ENCODE measurements around the gene SMNDC1. TPM values are rescaled to one million over a fixed set of nuclear protein-coding genes. Genes with fewer than 3 reads are reported as not detected.

The SMNDC1 gene
- total RNA-seq, 4 donors from 2014 or later: 3.6 to 15.7 (median 8.9) TPM

DNA sequence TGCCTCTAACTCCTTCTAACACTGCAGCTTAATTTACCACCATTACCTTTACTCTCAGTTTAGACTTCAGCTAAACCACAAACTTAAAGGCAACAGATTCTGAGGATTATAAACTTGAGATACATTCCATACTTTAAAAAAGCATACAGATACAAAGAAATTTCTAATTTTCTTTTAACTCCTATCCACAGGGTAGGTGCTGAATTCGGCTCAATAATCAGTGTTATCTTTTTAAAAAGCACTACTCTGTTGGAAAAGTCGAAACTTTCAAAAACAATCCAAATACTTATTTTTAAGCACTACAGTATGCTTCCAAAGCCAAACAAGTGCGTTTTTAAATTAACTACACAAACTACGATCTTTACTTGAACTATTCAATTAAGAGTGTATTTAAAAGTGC, 1.0 kb downstream of the SMNDC1 start:
- H3K4me3 ChIP-seq: peak overlapping the region; percentile 78 to 99 (median 95)
- intact Hi-C loops (cut with DNase I; ENCODE audit: low total_unique reads) (no loop called here), in situ Hi-C loops (cut with MboI; ENCODE audit: low pct_ligation_motif_present in 1 of 4, low pct_unique_long_range_greater_than_20kb in 1 of 4, low sequenced_read_pairs in 3 of 4) (loop anchor here in 2 of 4 donors (25.0 kb wide), 2 partner anchors 234 to 584 kb away; no protein-coding TSS in a partner anchor)
- peaks cover 0 to 25% (median 12%) of the 10 kb centered on the region in 4 donors for H3K36me3 ChIP-seq
- no peak for DNase-seq
- H3K9me3 ChIP-seq: no peaks in the 10 kb centered on the region
- peaks cover 8 to 60% (median 23%) of the 10 kb centered on the region in 4 donors for H3K4me1 ChIP-seq
- peak overlapping the region in 3 of 4 donors; percentile 92 to 98 (median 98) for H3K27ac ChIP-seq
- no peaks in the 10 kb centered on the region for H3K27me3 ChIP-seq
- WGBS, 2 donors (ENCODE audit: low coverage in 1 of 2): 5 to 7% methylated on average over 4 of the region's 4 CpGs
- TF ChIP-seq, protein P1, sequence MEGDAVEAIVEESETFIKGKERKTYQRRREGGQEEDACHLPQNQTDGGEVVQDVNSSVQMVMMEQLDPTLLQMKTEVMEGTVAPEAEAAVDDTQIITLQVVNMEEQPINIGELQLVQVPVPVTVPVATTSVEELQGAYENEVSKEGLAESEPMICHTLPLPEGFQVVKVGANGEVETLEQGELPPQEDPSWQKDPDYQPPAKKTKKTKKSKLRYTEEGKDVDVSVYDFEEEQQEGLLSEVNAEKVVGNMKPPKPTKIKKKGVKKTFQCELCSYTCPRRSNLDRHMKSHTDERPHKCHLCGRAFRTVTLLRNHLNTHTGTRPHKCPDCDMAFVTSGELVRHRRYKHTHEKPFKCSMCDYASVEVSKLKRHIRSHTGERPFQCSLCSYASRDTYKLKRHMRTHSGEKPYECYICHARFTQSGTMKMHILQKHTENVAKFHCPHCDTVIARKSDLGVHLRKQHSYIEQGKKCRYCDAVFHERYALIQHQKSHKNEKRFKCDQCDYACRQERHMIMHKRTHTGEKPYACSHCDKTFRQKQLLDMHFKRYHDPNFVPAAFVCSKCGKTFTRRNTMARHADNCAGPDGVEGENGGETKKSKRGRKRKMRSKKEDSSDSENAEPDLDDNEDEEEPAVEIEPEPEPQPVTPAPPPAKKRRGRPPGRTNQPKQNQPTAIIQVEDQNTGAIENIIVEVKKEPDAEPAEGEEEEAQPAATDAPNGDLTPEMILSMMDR (IDR thresholded peaks at IDR 0.05): no peak
- TF ChIP-seq POLR2A (IDR thresholded peaks at IDR 0.05) (no peak), POLR2AphosphoS5 (IDR thresholded peaks at IDR 0.05) (no peak), EP300 (IDR thresholded peaks at IDR 0.05; ENCODE audit: low read depth) (no peak)

DNA sequence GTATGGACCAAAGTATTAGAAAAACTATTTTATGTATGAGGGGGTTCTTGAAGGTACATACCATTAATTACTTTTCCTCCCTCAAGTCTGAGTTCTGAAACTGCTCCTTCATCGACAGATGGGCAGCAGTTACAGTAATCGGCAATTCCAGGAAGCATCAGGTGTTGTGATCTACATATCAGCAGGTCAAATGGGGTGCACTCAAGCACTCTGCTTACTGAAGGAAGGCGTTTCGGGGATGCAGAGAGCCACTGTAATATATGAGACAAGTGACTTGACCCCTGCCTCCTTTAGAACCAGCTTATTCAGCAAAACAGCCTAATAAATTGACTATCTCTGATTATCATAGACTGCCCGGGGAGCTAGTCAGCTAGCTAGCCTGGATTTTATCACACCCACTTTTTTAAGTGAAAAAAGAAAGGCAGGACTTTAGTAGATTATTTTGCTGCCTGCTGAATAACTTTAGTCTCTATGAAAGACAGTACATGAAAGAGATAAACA, 4.2 kb downstream of the SMNDC1 start:
- TF ChIP-seq EP300 (IDR thresholded peaks at IDR 0.05; ENCODE audit: low read depth): no peak
- TF ChIP-seq POLR2AphosphoS5 (IDR thresholded peaks at IDR 0.05): no peak
- no peak for TF ChIP-seq POLR2A (IDR thresholded peaks at IDR 0.05)
- TF ChIP-seq, protein P1 (IDR thresholded peaks at IDR 0.05): no peak
- in situ Hi-C loops (cut with MboI; ENCODE audit: low pct_ligation_motif_present in 1 of 4, low pct_unique_long_range_greater_than_20kb in 1 of 4, low sequenced_read_pairs in 3 of 4): loop anchor here in 2 of 4 donors (25.0 kb wide), 2 partner anchors 237 to 587 kb away; no protein-coding TSS in a partner anchor
- DNase-seq: no peak
- Histone ChIP-seq H3K36me3 (peaks cover 0 to 54% (median 25%) of the 10 kb centered on the region in 4 donors), H3K4me3 (no peak overlapping the region), H3K4me1 (peaks cover 8 to 42% (median 20%) of the 10 kb centered on the region in 4 donors), H3K27ac (no peak overlapping the region), H3K9me3 (no peaks in the 10 kb centered on the region), H3K27me3 (no peaks in the 10 kb centered on the region)
- WGBS, 2 donors (ENCODE audit: low coverage in 1 of 2): 75 to 85% methylated on average over 2 to 5 of the region's 5 CpGs
- intact Hi-C loops (cut with DNase I; ENCODE audit: low total_unique reads): no loop called here

DNA sequence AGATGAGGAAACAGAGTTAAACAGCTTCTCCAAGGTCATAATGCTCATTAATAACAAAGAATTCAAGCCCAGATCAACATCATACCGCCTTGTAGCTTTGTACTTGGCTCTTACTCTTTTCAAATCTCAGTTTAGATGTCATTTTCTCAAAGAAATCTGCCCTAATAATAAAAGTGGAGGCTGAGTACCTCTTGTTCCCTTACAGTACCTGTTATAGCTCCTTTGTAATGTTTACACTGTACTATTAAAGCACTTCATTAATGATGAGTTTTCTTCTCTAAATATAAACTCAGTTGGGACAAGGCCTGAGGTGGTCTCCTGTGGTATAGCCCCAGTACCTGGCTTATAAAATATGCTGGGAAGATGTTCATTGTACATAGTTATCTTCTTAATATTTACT, 7.8 kb downstream of the SMNDC1 start:
- WGBS, 2 donors (ENCODE audit: low coverage in 1 of 2): 75 to 94% methylated on average over 1 of the region's 1 CpG
- Histone ChIP-seq H3K9me3 (no peaks in the 10 kb centered on the region), H3K4me1 (peaks cover 6 to 18% (median 8%) of the 10 kb centered on the region in 4 donors), H3K36me3 (peaks cover 0 to 78% (median 37%) of the 10 kb centered on the region in 4 donors), H3K27me3 (no peaks in the 10 kb centered on the region), H3K4me3 (no peak overlapping the region), H3K27ac (no peak overlapping the region)
- intact Hi-C loops (cut with DNase I; ENCODE audit: low total_unique reads): no loop called here
- no peak for TF ChIP-seq EP300 (IDR thresholded peaks at IDR 0.05; ENCODE audit: low read depth)
- DNase-seq: no peak
- in situ Hi-C loops (cut with MboI; ENCODE audit: low pct_ligation_motif_present in 1 of 4, low pct_unique_long_range_greater_than_20kb in 1 of 4, low sequenced_read_pairs in 3 of 4): loop anchor here in 1 of 4 donors (25.0 kb wide), 1 partner anchor 410 kb away; no protein-coding TSS in a partner anchor

DNA sequence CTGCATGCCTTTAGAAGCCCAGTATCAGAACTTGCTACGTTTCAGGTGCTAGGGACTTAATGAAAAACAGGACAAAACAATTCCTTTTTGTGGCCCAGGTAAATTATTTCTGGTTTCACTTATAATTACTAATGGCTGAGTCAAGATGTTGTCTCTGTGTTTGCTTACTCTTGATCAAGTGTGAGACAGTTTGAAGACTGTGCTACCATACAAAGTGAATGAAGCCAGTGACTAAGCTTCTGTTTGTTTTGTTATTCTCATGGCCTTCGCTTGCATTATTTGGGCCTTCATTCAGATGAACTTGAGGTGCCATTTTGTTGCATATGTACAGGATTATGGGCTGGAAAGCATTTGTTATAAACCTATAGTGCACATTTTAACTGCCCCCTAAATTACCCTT, 17.9 kb downstream of the SMNDC1 start:
- no peaks in the 10 kb centered on the region for H3K9me3 ChIP-seq
- in situ Hi-C loops (cut with MboI; ENCODE audit: low pct_ligation_motif_present in 1 of 4, low pct_unique_long_range_greater_than_20kb in 1 of 4, low sequenced_read_pairs in 3 of 4) (loop anchor here in 3 of 4 donors (10.0 to 25.0 kb wide), 3 partner anchors 152 to 402 kb away; no protein-coding TSS in a partner anchor), intact Hi-C loops (cut with DNase I; ENCODE audit: low total_unique reads) (loop anchor here (10.0 kb wide), 1 partner anchor 402 kb away; no protein-coding TSS in a partner anchor)
- H3K4me3 ChIP-seq: no peak overlapping the region
- TF ChIP-seq EP300 (IDR thresholded peaks at IDR 0.05; ENCODE audit: low read depth) (no peak), POLR2A (IDR thresholded peaks at IDR 0.05) (no peak), POLR2AphosphoS5 (IDR thresholded peaks at IDR 0.05) (no peak)
- TF ChIP-seq, protein P1 (IDR thresholded peaks at IDR 0.05): no peak
- DNase-seq: no peak
- H3K36me3 ChIP-seq: peaks cover 0 to 37% (median 14%) of the 10 kb centered on the region in 4 donors
- no peaks in the 10 kb centered on the region for H3K27me3 ChIP-seq
- H3K4me1 ChIP-seq: no peaks in the 10 kb centered on the region
- WGBS, 2 donors (ENCODE audit: low coverage in 1 of 2): 75 to 95% methylated on average over 1 to 2 of the region's 2 CpGs
- H3K27ac ChIP-seq: no peak overlapping the region
